Measurements from ENCODE around the gene ANXA2R. TPM values are rescaled to one million over a fixed set of nuclear protein-coding genes. Genes with fewer than 3 reads are reported as not detected.
"Not testable (repeated sequence)": the region's sequence is repeated elsewhere in the genome, so short reads cannot be mapped to it uniquely, and the experiment has no call there.

ANXA2R gene
- total RNA-seq, 1 experiment from 2014 or later, result 3.1 TPM

GRCh38 chr5:43055098-43055497, 15.0 kb upstream of the ANXA2R start:
- CTCF ChIA-PET; H3K36me3 ChIP-seq (ENCODE audit: control insufficient read depth, insufficient read depth, low read length); H3K27ac Mint-ChIP-seq (ENCODE audit: unreplicated experiment); H3K27me3 Mint-ChIP-seq (ENCODE audit: insufficient read depth, unreplicated experiment); H3K27me3 ChIP-seq (replicated peaks; ENCODE audit: control insufficient read depth, insufficient read depth, low read length); POLR2A ChIA-PET; H3K4me3 Mint-ChIP-seq (ENCODE audit: unreplicated experiment); H3K9me3 ChIP-seq; H3K4me3 ChIP-seq (ENCODE audit: low read depth, low read length); DNase-seq; intact Hi-C loops (cut with micrococcal nuclease; ENCODE audit: unreplicated experiment); BruUV-seq (replicated peaks): not testable (repeated sequence)
- Mint-ChIP-seq H3K9me3 (ENCODE audit: unreplicated experiment) (peaks cover 24% of the 10 kb centered on the region), H3K36me3 (ENCODE audit: insufficient read depth, unreplicated experiment) (peaks cover 20% of the 10 kb centered on the region), H3K4me1 (ENCODE audit: low read depth, unreplicated experiment) (peaks cover 22% of the 10 kb centered on the region)
- H3K4me1 ChIP-seq, result peaks cover 27% of the 10 kb centered on the region

- intact Hi-C loops (cut with micrococcal nuclease; ENCODE audit: unreplicated experiment), result no loop called here
- H3K27ac Mint-ChIP-seq (ENCODE audit: unreplicated experiment), result no peak overlapping the region
- ChIA-PET CTCF (no interaction called here), POLR2A (no interaction called here)
- H3K36me3 Mint-ChIP-seq (ENCODE audit: insufficient read depth, unreplicated experiment), result peaks cover 7% of the 10 kb centered on the region
- no peaks in the 10 kb centered on the region for H3K27me3 ChIP-seq (replicated peaks; ENCODE audit: control insufficient read depth, insufficient read depth, low read length)
- peaks cover 8% of the 10 kb centered on the region for H3K4me1 Mint-ChIP-seq (ENCODE audit: low read depth, unreplicated experiment)
- H3K27me3 Mint-ChIP-seq (ENCODE audit: insufficient read depth, unreplicated experiment), result no peaks in the 10 kb centered on the region
- H3K36me3 ChIP-seq (ENCODE audit: control insufficient read depth, insufficient read depth, low read length), result no peaks in the 10 kb centered on the region; the same call in none of the 2 replicates
- no peak for TF ChIP-seq CTCF (IDR thresholded peaks at IDR 0.05; ENCODE audit: insufficient read depth in 1 of 2, low read depth in 1 of 2, low read length in 1 of 2, severe bottlenecking in 1 of 2, unreplicated experiment in 1 of 2)
- H3K4me1 ChIP-seq, result no peaks in the 10 kb centered on the region; the same call in 1 of the 2 replicates
- H3K4me3 ChIP-seq (ENCODE audit: low read depth, low read length), result no peak overlapping the region
- no TSS peak for BruUV-seq (replicated peaks)
- peaks cover 24% of the 10 kb centered on the region for H3K9me3 Mint-ChIP-seq (ENCODE audit: unreplicated experiment)
- H3K9me3 ChIP-seq, result no peaks in the 10 kb centered on the region
- no peak overlapping the region for H3K4me3 Mint-ChIP-seq (ENCODE audit: unreplicated experiment)
- no peak for DNase-seq
These were observed 11.6 kb upstream of the ANXA2R start for GRCh38 chr5:43051684-43052083.

- ChIA-PET CTCF (interaction anchor here (0.6 kb wide), 1 partner anchor 35 kb away, joined by 4 read pairs; no protein-coding TSS in a partner anchor), POLR2A (no interaction called here)
- BruUV-seq (replicated peaks), result no TSS peak
- intact Hi-C loops (cut with micrococcal nuclease; ENCODE audit: unreplicated experiment), result no loop called here
- Histone ChIP-seq H3K4me1 (no peaks in the 10 kb centered on the region), H3K4me3 (ENCODE audit: low read depth, low read length) (no peak overlapping the region), H3K27me3 (replicated peaks; ENCODE audit: control insufficient read depth, insufficient read depth, low read length) (no peaks in the 10 kb centered on the region), H3K36me3 (ENCODE audit: control insufficient read depth, insufficient read depth, low read length) (no peaks in the 10 kb centered on the region; the same call in none of the 2 replicates), H3K9me3 (no peaks in the 10 kb centered on the region)
- no peak for TF ChIP-seq CTCF (IDR thresholded peaks at IDR 0.05; ENCODE audit: insufficient read depth in 1 of 2, low read depth in 1 of 2, low read length in 1 of 2, severe bottlenecking in 1 of 2, unreplicated experiment in 1 of 2)
- DNase-seq, result no peak
- Mint-ChIP-seq H3K9me3 (ENCODE audit: unreplicated experiment) (peaks cover 16% of the 10 kb centered on the region), H3K4me3 (ENCODE audit: unreplicated experiment) (no peak overlapping the region), H3K36me3 (ENCODE audit: insufficient read depth, unreplicated experiment) (peaks cover 7% of the 10 kb centered on the region), H3K4me1 (ENCODE audit: low read depth, unreplicated experiment) (no peaks in the 10 kb centered on the region), H3K27me3 (ENCODE audit: insufficient read depth, unreplicated experiment) (no peaks in the 10 kb centered on the region), H3K27ac (ENCODE audit: unreplicated experiment) (no peak overlapping the region)
These were observed 10.3 kb upstream of the ANXA2R start for GRCh38 chr5:43050384-43050783.

- POLR2A ChIA-PET, result no interaction called here
- no TSS peak for BruUV-seq (replicated peaks)
- TF ChIP-seq CTCF (IDR thresholded peaks at IDR 0.05; ENCODE audit: insufficient read depth in 1 of 2, low read depth in 1 of 2, low read length in 1 of 2, severe bottlenecking in 1 of 2, unreplicated experiment in 1 of 2), result no peak
These were observed 9.1 kb upstream of the ANXA2R start for GRCh38 chr5:43049236-43049635.

More at GRCh38 chr5:43049236-43049635, 9.1 kb upstream of the ANXA2R start:
- Mint-ChIP-seq H3K4me3 (ENCODE audit: unreplicated experiment) (no peak overlapping the region), H3K27ac (ENCODE audit: unreplicated experiment) (no peak overlapping the region), H3K4me1 (ENCODE audit: low read depth, unreplicated experiment) (no peaks in the 10 kb centered on the region), H3K9me3 (ENCODE audit: unreplicated experiment) (peaks cover 4% of the 10 kb centered on the region), H3K27me3 (ENCODE audit: insufficient read depth, unreplicated experiment) (no peaks in the 10 kb centered on the region), H3K36me3 (ENCODE audit: insufficient read depth, unreplicated experiment) (peaks cover 13% of the 10 kb centered on the region)
- no peak for DNase-seq
- Histone ChIP-seq H3K27me3 (replicated peaks; ENCODE audit: control insufficient read depth, insufficient read depth, low read length) (no peaks in the 10 kb centered on the region), H3K4me3 (ENCODE audit: low read depth, low read length) (no peak overlapping the region), H3K36me3 (ENCODE audit: control insufficient read depth, insufficient read depth, low read length) (no peaks in the 10 kb centered on the region; the same call in 1 of the 2 replicates), H3K4me1 (no peaks in the 10 kb centered on the region), H3K9me3 (no peaks in the 10 kb centered on the region)
- CTCF ChIA-PET, result no interaction called here
- intact Hi-C loops (cut with micrococcal nuclease; ENCODE audit: unreplicated experiment), result no loop called here
